ENCODE measurements around the gene ABHD4.

DNA sequence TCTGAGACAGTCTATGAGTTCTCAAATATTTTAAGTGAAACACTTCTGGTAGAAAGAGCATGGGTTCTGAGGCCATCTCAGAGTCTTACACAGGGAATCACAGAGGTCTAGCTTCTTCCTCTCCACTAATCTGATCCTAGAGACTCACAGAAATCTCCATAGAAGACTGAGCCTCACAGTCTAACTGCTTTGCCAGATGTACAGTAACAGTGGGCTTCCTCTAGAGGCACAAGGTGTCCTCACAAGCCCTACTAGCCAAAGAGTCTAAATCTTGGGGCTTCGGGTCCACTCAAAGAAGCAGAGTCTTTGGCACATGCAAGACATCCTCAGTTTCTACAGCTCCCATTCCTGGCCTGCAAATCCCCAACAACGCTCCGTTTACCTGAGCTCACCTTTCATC, 32.0 kb downstream of the ABHD4 start:
- no peak for TF ChIP-seq CTCF (IDR thresholded peaks at IDR 0.05)
- TF ChIP-seq EZH2 (IDR thresholded peaks at IDR 0.05; ENCODE audit: borderline replicate concordance, insufficient read depth, low read depth, low read length, poor library complexity, severe bottlenecking) = no peak

Data from B cell (primary cell).